Kidney (tissue), 14 donors: ENCODE results near the gene CSNK2A2. TPM values are rescaled to one million over a fixed set of nuclear protein-coding genes. Genes with fewer than 3 reads are reported as not detected.

ENCODE experiments used
- DNase-seq, 5 donors: peaks; one replicate each; pipeline ENCODE4 v3.0.0-alpha.2; 2013 to 2020
- FAIRE-seq: peaks from 2 replicates; lab custom pipeline; 2012; peaks lifted over from hg19 to GRCh38; lab: Jason Lieb, UNC
- H3K27ac ChIP-seq, 2 donors: one replicate each; pipeline ENCODE4 v1.7.0; 2013; ENCODE audit warnings: low read depth in 2 of 2, low read length in 2 of 2, inconsistent platforms in 1 of 2
- H3K27me3 ChIP-seq: one replicate; pipeline ENCODE4 v1.7.1; 2013; ENCODE audit warnings: low read length, inconsistent platforms; ENCODE audit not compliant: control insufficient read depth, insufficient read depth
- H3K36me3 ChIP-seq, 3 donors: one replicate each; pipeline versions ENCODE4 v1.7.0 to v1.7.1; 2013; ENCODE audit warnings: low read length in 3 of 3, control low read depth in 1 of 3, inconsistent platforms in 1 of 3; ENCODE audit not compliant: insufficient read depth in 3 of 3, control insufficient read depth in 2 of 3
- H3K4me1 ChIP-seq, 3 donors: one replicate each; pipeline versions ENCODE4 v1.7.0 to v1.7.1; 2013; ENCODE audit warnings: low read length in 3 of 3, inconsistent platforms in 1 of 3, low read depth in 1 of 3; ENCODE audit not compliant: control insufficient read depth in 2 of 3, insufficient read depth in 2 of 3
- H3K4me3 ChIP-seq, 3 donors: one replicate each; pipeline versions ENCODE4 v1.7.0 to v1.8.1; 2013; ENCODE audit warnings: low read length in 3 of 3, control low read depth in 1 of 3, inconsistent platforms in 1 of 3
- H3K9ac ChIP-seq, 3 donors: one replicate each; pipeline versions ENCODE4 v1.7.0 to v1.7.1; 2013; ENCODE audit warnings: low read length in 3 of 3, control low read depth in 1 of 3, inconsistent platforms in 1 of 3
- H3K9me3 ChIP-seq, 3 donors: one replicate each; pipeline versions ENCODE4 v1.7.0 to v1.7.1; 2013; ENCODE audit warnings: low read length in 3 of 3, control low read depth in 1 of 3, inconsistent platforms in 1 of 3; ENCODE audit not compliant: control insufficient read depth in 2 of 3, insufficient read depth in 1 of 3
- intact Hi-C: fragments of 100-400 bp; cut with DNase I; formaldehyde crosslinking; loops from one replicate; pipeline ENCODE4 v1.11.1; 2022
- polyA plus RNA-seq: library from polyadenylated mRNA; stranded (reverse); fragments of 350-450 nt; fragmentation: Illumina TruSeq; extraction: RNeasy Lipid Tissue Mini Kit (QIAGEN cat#74804); gene quantifications from one replicate; pipeline ENCODE4 v1.2.3, GENCODE V29; 2014; ENCODE audit warnings: low read depth, low replicate concordance; ENCODE audit not compliant: insufficient read depth
- total RNA-seq: library from RNA; stranded (reverse); fragmentation: NEBNext Ultra II Directional; extraction: Animal tissue kit (Norgen Biotek cat#: 25700); gene quantifications from one replicate; pipeline ENCODE4 v1.2.1, GENCODE V29; 2021
- TF ChIP-seq, protein P1 (sequence below): IDR thresholded peaks from 3 replicates; pipeline ENCODE4 v1.5.1; 2012; ENCODE audit warnings: mild to moderate bottlenecking, moderate library complexity, borderline replicate concordance; ENCODE audit not compliant: insufficient read depth; ENCODE audit errors: extremely low read depth
- donor health status: control.
- donor health status: control.
- donor health status: control.
- donor health status: control.
- donor health status: control.
- donor health status: DM: yes; HTN: yes; CAD: no.
- donor health status: Normal renal cell carcinoma (clear cell type).

Gene CSNK2A2
- total and polyA plus RNA-seq, 2 donors from 2014 or later, result 26.7 to 55.3 TPM

DNA sequence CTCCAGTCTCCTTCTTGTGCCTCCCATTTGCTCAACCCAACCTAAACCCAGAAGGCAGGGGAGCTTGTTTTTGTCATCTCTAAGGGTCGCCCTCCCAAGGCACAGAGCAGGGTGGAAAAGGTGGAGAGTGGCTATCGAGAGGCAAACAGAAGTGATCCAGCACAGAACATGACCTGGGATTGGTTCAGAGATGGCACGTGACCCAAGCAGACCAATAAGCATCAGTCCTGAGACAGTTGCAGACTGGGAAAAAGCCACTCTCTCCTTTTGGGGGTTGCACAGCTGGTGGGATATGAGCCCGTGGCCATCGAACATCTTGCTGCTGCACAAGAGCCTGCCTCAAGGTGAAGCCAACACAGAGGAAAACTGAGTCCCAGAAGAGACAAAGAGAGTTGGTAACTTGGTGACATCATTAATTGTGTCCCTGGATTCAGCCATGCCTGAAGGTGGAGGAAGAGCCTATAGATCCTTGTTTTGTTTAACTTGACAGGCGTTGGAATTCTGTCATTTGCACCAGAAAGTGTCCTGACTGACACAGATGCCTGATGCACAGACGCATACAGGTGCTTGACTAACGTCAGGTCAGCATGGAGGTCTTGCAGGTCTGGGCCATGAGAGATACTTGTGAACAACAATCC, 28.2 kb upstream of the CSNK2A2 start:
- Histone ChIP-seq H3K9ac (no peak overlapping the region), H3K4me3 (no peak overlapping the region), H3K27ac (no peak overlapping the region), H3K4me1 (no peaks in the 10 kb centered on the region), H3K36me3 (no peaks in the 10 kb centered on the region), H3K9me3 (no peaks in the 10 kb centered on the region), H3K27me3 (no peaks in the 10 kb centered on the region)
- TF ChIP-seq, protein P1, sequence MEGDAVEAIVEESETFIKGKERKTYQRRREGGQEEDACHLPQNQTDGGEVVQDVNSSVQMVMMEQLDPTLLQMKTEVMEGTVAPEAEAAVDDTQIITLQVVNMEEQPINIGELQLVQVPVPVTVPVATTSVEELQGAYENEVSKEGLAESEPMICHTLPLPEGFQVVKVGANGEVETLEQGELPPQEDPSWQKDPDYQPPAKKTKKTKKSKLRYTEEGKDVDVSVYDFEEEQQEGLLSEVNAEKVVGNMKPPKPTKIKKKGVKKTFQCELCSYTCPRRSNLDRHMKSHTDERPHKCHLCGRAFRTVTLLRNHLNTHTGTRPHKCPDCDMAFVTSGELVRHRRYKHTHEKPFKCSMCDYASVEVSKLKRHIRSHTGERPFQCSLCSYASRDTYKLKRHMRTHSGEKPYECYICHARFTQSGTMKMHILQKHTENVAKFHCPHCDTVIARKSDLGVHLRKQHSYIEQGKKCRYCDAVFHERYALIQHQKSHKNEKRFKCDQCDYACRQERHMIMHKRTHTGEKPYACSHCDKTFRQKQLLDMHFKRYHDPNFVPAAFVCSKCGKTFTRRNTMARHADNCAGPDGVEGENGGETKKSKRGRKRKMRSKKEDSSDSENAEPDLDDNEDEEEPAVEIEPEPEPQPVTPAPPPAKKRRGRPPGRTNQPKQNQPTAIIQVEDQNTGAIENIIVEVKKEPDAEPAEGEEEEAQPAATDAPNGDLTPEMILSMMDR, result no peak
- FAIRE-seq (no peak), DNase-seq (no peak)
- intact Hi-C loops, result no loop called here

DNA sequence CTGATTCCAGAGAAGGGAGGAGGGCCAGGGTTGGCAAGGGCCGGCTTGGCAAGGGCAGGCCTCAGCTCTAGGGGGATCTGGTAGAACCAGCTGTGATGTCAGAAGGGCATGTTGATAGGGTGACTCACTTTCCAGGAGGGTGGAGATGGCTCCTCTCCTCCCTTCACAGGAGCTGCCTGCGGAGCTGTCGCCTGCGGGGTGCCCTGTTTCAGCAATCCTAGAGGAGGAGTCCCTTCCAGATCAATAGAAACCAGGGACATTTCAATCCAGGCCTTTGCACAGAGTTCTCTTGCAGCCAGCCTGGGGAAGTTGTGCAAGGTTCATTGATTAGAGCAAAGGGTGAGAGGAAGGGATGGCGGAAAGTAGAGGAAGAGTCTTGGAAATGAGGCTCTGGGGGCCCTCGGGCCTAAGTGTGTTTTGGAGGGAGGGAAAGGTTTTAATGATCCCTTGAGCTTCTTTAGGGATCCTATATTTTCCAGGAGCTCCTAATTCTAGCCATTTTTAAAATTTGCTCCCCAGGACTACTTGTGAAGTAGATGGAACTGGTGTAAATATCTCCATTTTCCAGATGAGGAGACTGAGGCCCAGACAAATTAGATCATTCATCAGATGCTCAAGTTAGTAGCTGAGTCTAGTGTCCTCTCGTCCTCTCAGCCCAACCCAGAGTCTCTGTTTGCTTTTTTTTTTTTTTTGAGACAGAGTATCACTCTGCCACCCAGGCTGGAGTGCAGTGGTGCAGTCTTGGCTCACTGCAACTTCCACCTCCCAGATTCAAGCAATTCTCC, 24.8 kb upstream of the CSNK2A2 start:
- no peak for DNase-seq
- H3K27me3 ChIP-seq, result no peaks in the 10 kb centered on the region
- no peak for FAIRE-seq

DNA sequence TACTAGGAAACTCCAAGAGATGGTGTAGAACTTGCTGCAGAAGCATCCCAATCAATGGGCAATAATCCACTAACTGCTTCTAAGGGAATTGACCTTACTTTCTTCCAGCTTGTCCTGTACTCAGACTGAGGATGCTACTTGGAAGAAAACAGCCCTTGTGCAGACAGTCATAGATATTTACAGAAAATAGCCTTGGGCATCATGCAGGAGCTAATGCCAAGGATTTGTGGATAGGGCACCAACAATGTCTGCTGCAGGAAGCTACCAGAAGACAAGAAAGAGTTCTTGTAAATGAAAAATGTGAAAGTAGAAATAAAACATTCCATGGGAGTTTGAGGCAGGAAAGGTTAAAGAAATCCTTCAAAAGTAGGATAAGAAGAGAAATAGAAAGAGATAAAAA, 21.5 kb upstream of the CSNK2A2 start:
- no peak for DNase-seq
- intact Hi-C loops, result no loop called here
- TF ChIP-seq, protein P1, result no peak
- Histone ChIP-seq H3K36me3 (no peaks in the 10 kb centered on the region), H3K27me3 (no peaks in the 10 kb centered on the region), H3K4me3 (no peak overlapping the region), H3K9ac (no peak overlapping the region), H3K27ac (no peak overlapping the region), H3K4me1 (no peaks in the 10 kb centered on the region), H3K9me3 (no peaks in the 10 kb centered on the region)
- FAIRE-seq, result no peak

More for the DNA sequence above, 24.8 kb upstream of the CSNK2A2 start:
- H3K9ac ChIP-seq, result no peak overlapping the region
- no peak overlapping the region for H3K4me3 ChIP-seq
- TF ChIP-seq, protein P1, result no peak
- H3K36me3 ChIP-seq, result no peaks in the 10 kb centered on the region
- H3K4me1 ChIP-seq, result no peaks in the 10 kb centered on the region
- no peaks in the 10 kb centered on the region for H3K9me3 ChIP-seq
- intact Hi-C loops, result no loop called here
- H3K27ac ChIP-seq, result no peak overlapping the region
